ENCODE measurements around the gene SRC.

- TF ChIP-seq CTCF (IDR thresholded peaks at IDR 0.05) (no peak), POLR2A (IDR thresholded peaks at IDR 0.05) (no peak)
Observed at GRCh38 chr20:37382482-37383120, 36.7 kb downstream of the SRC start.

Measured in tibial nerve (tissue), 3 donors.